ENCODE results near the gene PTGER1. TPM values are rescaled to one million over a fixed set of nuclear protein-coding genes. Genes with fewer than 3 reads are reported as not detected.

PTGER1 gene
- total and polyA plus RNA-seq, 5 experiments from 2014 or later, result not detected

- peaks cover 0 to 1% (median 0%) of the 10 kb centered on the region in 5 donors for H3K27me3 Mint-ChIP-seq
- ATAC-seq, result peak in 1 of 2 donors; percentile 5
Measured at GRCh38 chr19:14434543-14435319, 40.4 kb downstream of the PTGER1 start.

GRCh38 chr19:14433554-14434501 lies 41.3 kb downstream of the PTGER1 start:
- Mint-ChIP-seq H3K27ac (peak overlapping the region; percentile 83 to 96 (median 92)), H3K4me3 (peak overlapping the region; percentile 64 to 90 (median 84)), H3K4me1 (peaks cover 12 to 55% (median 44%) of the 10 kb centered on the region in 4 donors), H3K36me3 (peaks cover 0 to 13% (median 0%) of the 10 kb centered on the region in 3 donors), H3K27me3 (peaks cover 0 to 1% (median 0%) of the 10 kb centered on the region in 5 donors), H3K9me3 (no peaks in the 10 kb centered on the region)
- POLR2A ChIA-PET, result interaction anchor here (0.7 to 2.2 kb wide), 10 partner anchors 15 to 268 kb away, joined by 3 to 9 read pairs (median 3); partner anchors contain the start of genes ADGRE5, DDX39A and DNAJB1
- peak; percentile 68 to 77 for ATAC-seq
- peak in 9 of 10 donors; percentile 48 to 81 (median 57) for DNase-seq

More at GRCh38 chr19:14434543-14435319, 40.4 kb downstream of the PTGER1 start:
- Mint-ChIP-seq H3K27ac (peak overlapping the region; percentile 83 to 96 (median 92)), H3K4me3 (peak overlapping the region; percentile 64 to 90 (median 84)), H3K4me1 (peaks cover 19 to 64% (median 53%) of the 10 kb centered on the region in 4 donors), H3K36me3 (peaks cover 0 to 13% (median 0%) of the 10 kb centered on the region in 3 donors), H3K9me3 (no peaks in the 10 kb centered on the region)
- POLR2A ChIA-PET, result interaction anchor here (0.5 to 2.2 kb wide), 7 partner anchors 16 to 268 kb away, joined by 3 to 8 read pairs (median 3); partner anchors contain the start of gene DNAJB1
- peak in 2 of 10 donors; percentile 29 to 60 for DNase-seq

GRCh38 chr19:14432791-14433553 lies 42.2 kb downstream of the PTGER1 start, which contains the start of gene PKN1:
TSS of gene PKN1 (plus strand) at chr19:14433306. CDS start at chr19:14433522, 216 bp downstream.
- POLR2A ChIA-PET, result interaction anchor here (0.6 to 3.1 kb wide), 18 partner anchors 8 to 1500 kb away, joined by 3 to 36 read pairs (median 4); partner anchors contain the start of genes DDX39A and GIPC1
- DNase-seq, result peak in 7 of 10 donors; percentile 27 to 60 (median 51)
- peaks cover 0 to 13% (median 0%) of the 10 kb centered on the region in 3 donors for H3K36me3 Mint-ChIP-seq
- H3K9me3 Mint-ChIP-seq, result no peaks in the 10 kb centered on the region
- H3K4me1 Mint-ChIP-seq, result peaks cover 10 to 46% (median 38%) of the 10 kb centered on the region in 4 donors
- peak within 1 kb of the TSS; percentile 87 to 96 (median 93) for H3K27ac Mint-ChIP-seq
- peak within 1 kb of the TSS; percentile 76 to 93 (median 87) for H3K4me3 Mint-ChIP-seq
- H3K27me3 Mint-ChIP-seq, result peaks cover 0 to 1% (median 0%) of the 10 kb centered on the region in 5 donors
- ATAC-seq, result peak; percentile 20 to 48

GRCh38 chr19:14430712-14431111 lies 44.4 kb downstream of the PTGER1 start:
- peak overlapping the region in 6 of 10 donors; percentile 24 to 63 (median 39) for H3K4me3 Mint-ChIP-seq
- no peaks in the 10 kb centered on the region for H3K9me3 Mint-ChIP-seq
- H3K27ac Mint-ChIP-seq, result peak overlapping the region in 5 of 10 donors; percentile 44 to 83 (median 73)
- peaks cover 8 to 30% (median 25%) of the 10 kb centered on the region in 4 donors for H3K4me1 Mint-ChIP-seq
- no peak for DNase-seq
- H3K36me3 Mint-ChIP-seq, result peaks cover 0 to 2% (median 0%) of the 10 kb centered on the region in 3 donors
- peaks cover 0 to 1% (median 0%) of the 10 kb centered on the region in 5 donors for H3K27me3 Mint-ChIP-seq
- POLR2A ChIA-PET, result interaction anchor here (0.6 to 3.1 kb wide), 6 partner anchors 9 to 366 kb away, joined by 3 to 36 read pairs (median 4); partner anchors contain the start of gene DDX39A
- no peak for ATAC-seq

- Mint-ChIP-seq H3K4me1 (peaks cover 4 to 15% (median 11%) of the 10 kb centered on the region in 4 donors), H3K9me3 (no peaks in the 10 kb centered on the region), H3K4me3 (no peak overlapping the region), H3K36me3 (no peaks in the 10 kb centered on the region), H3K27me3 (peaks cover 0 to 1% (median 0%) of the 10 kb centered on the region in 5 donors), H3K27ac (no peak overlapping the region)
- POLR2A ChIA-PET, result interaction anchor here (0.9 to 1.2 kb wide), 2 partner anchors 9 to 62 kb away, joined by 3 read pairs; no protein-coding TSS in a partner anchor
- ATAC-seq (no peak), DNase-seq (no peak)
Measured at GRCh38 chr19:14428882-14429416, 46.2 kb downstream of the PTGER1 start.

GRCh38 chr19:14427461-14427860 lies 47.7 kb downstream of the PTGER1 start:
- POLR2A ChIA-PET, result interaction anchor here (0.6 to 0.7 kb wide), 2 partner anchors 10 to 640 kb away, joined by 3 to 5 read pairs; no protein-coding TSS in a partner anchor
- H3K4me3 Mint-ChIP-seq, result no peak overlapping the region
- H3K27me3 Mint-ChIP-seq, result peaks cover 0 to 1% (median 0%) of the 10 kb centered on the region in 5 donors
- no peaks in the 10 kb centered on the region for H3K36me3 Mint-ChIP-seq
- peaks cover 4 to 11% (median 9%) of the 10 kb centered on the region in 4 donors for H3K4me1 Mint-ChIP-seq
- H3K27ac Mint-ChIP-seq, result peak overlapping the region in 1 of 10 donors; percentile 28
- DNase-seq (no peak), ATAC-seq (no peak)
- H3K9me3 Mint-ChIP-seq, result no peaks in the 10 kb centered on the region

- H3K9me3 Mint-ChIP-seq, result no peaks in the 10 kb centered on the region
- H3K4me1 Mint-ChIP-seq, result peaks cover under 1 to 4% (median 2%) of the 10 kb centered on the region in 4 donors
- H3K27ac Mint-ChIP-seq, result no peak overlapping the region
- no peak for ATAC-seq
- no peak overlapping the region for H3K4me3 Mint-ChIP-seq
- no peak for DNase-seq
- peaks cover 0 to 1% (median 0%) of the 10 kb centered on the region in 5 donors for H3K27me3 Mint-ChIP-seq
- H3K36me3 Mint-ChIP-seq, result no peaks in the 10 kb centered on the region
- POLR2A ChIA-PET, result interaction anchor here (0.7 kb wide), 1 partner anchor 1308 kb away, joined by 4 read pairs; no protein-coding TSS in a partner anchor
Measured at GRCh38 chr19:14425696-14426138, 49.4 kb downstream of the PTGER1 start.

Other genes with a start within 250 kb of the PTGER1 start
- gene ADGRE5, start 93.9 kb downstream of the PTGER1 start, total RNA-seq, result 100 to 1,000 TPM; 112 to 116 TPM
- gene ADGRE5, start 93.9 kb downstream of the PTGER1 start, polyA plus RNA-seq, result 100 to 1,000 TPM; 122 to 164 (median 158) TPM
- 100 to 1,000 TPM; 158 to 165 TPM for gene DDX39A, start 56.0 kb downstream of the PTGER1 start, total RNA-seq
- gene DDX39A, start 56.0 kb downstream of the PTGER1 start, polyA plus RNA-seq, result 100 to 1,000 TPM in 2 of 3 donors, 10 to 100 TPM in 1; 96.0 to 136 (median 106) TPM
- 100 to 1,000 TPM; 188 to 200 TPM for gene PKN1, start 42.0 kb downstream of the PTGER1 start, total RNA-seq
- gene PKN1, start 42.0 kb downstream of the PTGER1 start, polyA plus RNA-seq, result 10 to 100 TPM; 45.5 to 96.6 (median 56.8) TPM
- 10 to 100 TPM; 19.9 to 23.0 TPM for gene GIPC1, start 20.8 kb upstream of the PTGER1 start, total RNA-seq
- gene GIPC1, start 20.8 kb upstream of the PTGER1 start, polyA plus RNA-seq, result 10 to 100 TPM; 32.2 to 35.0 (median 33.5) TPM
- gene DNAJB1, start 43.0 kb upstream of the PTGER1 start, total RNA-seq, result 100 to 1,000 TPM; 165 to 171 TPM
- gene DNAJB1, start 43.0 kb upstream of the PTGER1 start, polyA plus RNA-seq, result 100 to 1,000 TPM; 205 to 348 (median 344) TPM
- 100 to 1,000 TPM; 179 to 182 TPM for gene TECR, start 54.2 kb upstream of the PTGER1 start, total RNA-seq
- 100 to 1,000 TPM; 193 to 300 (median 261) TPM for gene TECR, start 54.2 kb upstream of the PTGER1 start, polyA plus RNA-seq
- 10 to 100 TPM; 61.6 to 64.6 TPM for gene NDUFB7, start 96.7 kb upstream of the PTGER1 start, total RNA-seq
- gene NDUFB7, start 96.7 kb upstream of the PTGER1 start, polyA plus RNA-seq, result 100 to 1,000 TPM; 209 to 236 (median 230) TPM
- gene CLEC17A, start 107.7 kb upstream of the PTGER1 start, total RNA-seq, result 1 to 10 TPM; 4.0 to 4.3 TPM
- not detected for gene CLEC17A, start 107.7 kb upstream of the PTGER1 start, polyA plus RNA-seq
- not detected for gene ADGRE3, start 199.5 kb upstream of the PTGER1 start, total RNA-seq
- not detected for gene ADGRE3, start 199.5 kb upstream of the PTGER1 start, polyA plus RNA-seq
- gene ZNF333, start 214.7 kb upstream of the PTGER1 start, total RNA-seq, result 10 to 100 TPM; 36.3 to 41.5 TPM
- 1 to 10 TPM; 7.6 to 8.1 (median 7.8) TPM for gene ZNF333, start 214.7 kb upstream of the PTGER1 start, polyA plus RNA-seq

Data from naive thymus-derived CD8-positive, alpha-beta T cell (primary cell).